WTC11 (cell line): ENCODE data around the gene FAM20C.

Source experiments
- FOXK1 ChIP-seq: sonication (generic); formaldehyde crosslinking; IDR thresholded peaks from 2 replicates; pipeline ENCODE4 v1.8.0; 2022; ENCODE audit warnings: mild to moderate bottlenecking, moderate library complexity, missing genetic modification reagents
- TF ChIP-seq, protein P1 (sequence below): fragments of 200-600 bp; IDR thresholded peaks from 2 replicates; pipeline ENCODE4 v1.8.0; 2022; ENCODE audit warnings: antibody characterized with exemption
- TF ChIP-seq, protein P2 (sequence below): sonication (generic); formaldehyde crosslinking; IDR thresholded peaks from 2 replicates; pipeline ENCODE4 v1.8.1; 2022; ENCODE audit warnings: mild to moderate bottlenecking, missing genetic modification reagents, moderate library complexity, borderline replicate concordance
- TF ChIP-seq, protein P3 (sequence below): sonication (generic); formaldehyde crosslinking; IDR thresholded peaks from 2 replicates; pipeline ENCODE4 v1.8.0; 2022; ENCODE audit warnings: mild to moderate bottlenecking, missing genetic modification reagents

DNA sequence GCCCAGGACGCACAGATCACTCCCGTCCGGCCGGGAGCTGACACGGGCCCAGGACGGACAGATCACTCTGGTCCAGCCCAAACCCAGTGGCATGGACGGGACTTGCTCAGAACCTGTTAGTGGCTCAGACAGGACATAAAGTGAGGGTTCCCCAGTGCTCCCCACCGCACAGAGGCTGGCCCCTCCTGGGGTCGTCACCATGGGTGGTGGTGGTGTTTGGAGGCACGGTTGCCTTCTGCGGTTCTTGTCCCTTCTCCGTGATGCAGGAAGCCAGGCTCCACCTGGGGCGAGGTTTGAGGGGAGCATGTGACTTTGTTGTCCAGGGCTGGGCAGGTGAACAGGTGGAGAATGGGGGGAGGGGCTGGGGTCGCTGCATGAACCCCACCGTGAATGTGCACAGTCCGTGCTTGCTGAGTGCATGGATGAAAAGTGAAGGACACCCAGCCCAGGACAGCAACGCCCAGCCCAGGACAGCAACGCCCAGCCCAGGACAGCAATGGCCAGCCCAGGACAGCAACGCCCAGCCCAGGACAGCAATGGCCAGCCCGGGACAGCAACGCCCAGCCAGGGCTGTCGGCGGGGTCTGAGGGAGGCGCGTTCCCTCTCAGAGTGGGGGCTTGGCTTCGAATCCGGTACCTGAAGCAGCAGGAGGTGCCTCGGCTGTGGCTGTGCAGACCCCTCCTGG, 26.7 kb downstream of the FAM20C start:
- TF ChIP-seq, protein P1, sequence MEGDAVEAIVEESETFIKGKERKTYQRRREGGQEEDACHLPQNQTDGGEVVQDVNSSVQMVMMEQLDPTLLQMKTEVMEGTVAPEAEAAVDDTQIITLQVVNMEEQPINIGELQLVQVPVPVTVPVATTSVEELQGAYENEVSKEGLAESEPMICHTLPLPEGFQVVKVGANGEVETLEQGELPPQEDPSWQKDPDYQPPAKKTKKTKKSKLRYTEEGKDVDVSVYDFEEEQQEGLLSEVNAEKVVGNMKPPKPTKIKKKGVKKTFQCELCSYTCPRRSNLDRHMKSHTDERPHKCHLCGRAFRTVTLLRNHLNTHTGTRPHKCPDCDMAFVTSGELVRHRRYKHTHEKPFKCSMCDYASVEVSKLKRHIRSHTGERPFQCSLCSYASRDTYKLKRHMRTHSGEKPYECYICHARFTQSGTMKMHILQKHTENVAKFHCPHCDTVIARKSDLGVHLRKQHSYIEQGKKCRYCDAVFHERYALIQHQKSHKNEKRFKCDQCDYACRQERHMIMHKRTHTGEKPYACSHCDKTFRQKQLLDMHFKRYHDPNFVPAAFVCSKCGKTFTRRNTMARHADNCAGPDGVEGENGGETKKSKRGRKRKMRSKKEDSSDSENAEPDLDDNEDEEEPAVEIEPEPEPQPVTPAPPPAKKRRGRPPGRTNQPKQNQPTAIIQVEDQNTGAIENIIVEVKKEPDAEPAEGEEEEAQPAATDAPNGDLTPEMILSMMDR, result no peak
- no peak for TF ChIP-seq FOXK1 (CRISPR knock-in tag)
- TF ChIP-seq, protein P2, sequence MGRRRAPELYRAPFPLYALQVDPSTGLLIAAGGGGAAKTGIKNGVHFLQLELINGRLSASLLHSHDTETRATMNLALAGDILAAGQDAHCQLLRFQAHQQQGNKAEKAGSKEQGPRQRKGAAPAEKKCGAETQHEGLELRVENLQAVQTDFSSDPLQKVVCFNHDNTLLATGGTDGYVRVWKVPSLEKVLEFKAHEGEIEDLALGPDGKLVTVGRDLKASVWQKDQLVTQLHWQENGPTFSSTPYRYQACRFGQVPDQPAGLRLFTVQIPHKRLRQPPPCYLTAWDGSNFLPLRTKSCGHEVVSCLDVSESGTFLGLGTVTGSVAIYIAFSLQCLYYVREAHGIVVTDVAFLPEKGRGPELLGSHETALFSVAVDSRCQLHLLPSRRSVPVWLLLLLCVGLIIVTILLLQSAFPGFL (CRISPR knock-in tag), result no peak
- TF ChIP-seq, protein P3, sequence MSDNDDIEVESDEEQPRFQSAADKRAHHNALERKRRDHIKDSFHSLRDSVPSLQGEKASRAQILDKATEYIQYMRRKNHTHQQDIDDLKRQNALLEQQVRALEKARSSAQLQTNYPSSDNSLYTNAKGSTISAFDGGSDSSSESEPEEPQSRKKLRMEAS (CRISPR knock-in tag), result no peak
